Muscle layer of colon (tissue), 2 donors: ENCODE measurements around the gene FNDC3B.

Experiments used
- H3K27ac ChIP-seq: one replicate; pipeline ENCODE4 v1.7.0; 2013; ENCODE audit warnings: low read depth, mild to moderate bottlenecking, low read length, moderate library complexity
- H3K27me3 ChIP-seq, 2 donors: one replicate each; pipeline ENCODE4 v1.7.0; 2013; ENCODE audit warnings: low read length in 2 of 2, mild to moderate bottlenecking in 2 of 2; ENCODE audit not compliant: insufficient read depth in 2 of 2, control insufficient read depth in 1 of 2
- H3K36me3 ChIP-seq: one replicate; pipeline ENCODE4 v1.7.0; 2013; ENCODE audit warnings: mild to moderate bottlenecking, low read length; ENCODE audit not compliant: insufficient read depth
- H3K4me1 ChIP-seq: one replicate; pipeline ENCODE4 v1.7.0; 2013; ENCODE audit warnings: mild to moderate bottlenecking, low read length; ENCODE audit not compliant: insufficient read depth
- H3K4me3 ChIP-seq, 2 donors: one replicate each; pipeline ENCODE4 v1.7.0; 2013; ENCODE audit warnings: low read length in 2 of 2, low read depth in 1 of 2, mild to moderate bottlenecking in 1 of 2, moderate library complexity in 1 of 2
- H3K9ac ChIP-seq: one replicate; pipeline ENCODE4 v1.7.0; 2013; ENCODE audit warnings: low read length
- H3K9me3 ChIP-seq: one replicate; pipeline ENCODE4 v1.7.0; 2013; ENCODE audit warnings: mild to moderate bottlenecking, low read length
- donor health status: abdominal sarcoma.
- donor health status: Adenocarcinoma of cecum.

The FNDC3B gene

DNA sequence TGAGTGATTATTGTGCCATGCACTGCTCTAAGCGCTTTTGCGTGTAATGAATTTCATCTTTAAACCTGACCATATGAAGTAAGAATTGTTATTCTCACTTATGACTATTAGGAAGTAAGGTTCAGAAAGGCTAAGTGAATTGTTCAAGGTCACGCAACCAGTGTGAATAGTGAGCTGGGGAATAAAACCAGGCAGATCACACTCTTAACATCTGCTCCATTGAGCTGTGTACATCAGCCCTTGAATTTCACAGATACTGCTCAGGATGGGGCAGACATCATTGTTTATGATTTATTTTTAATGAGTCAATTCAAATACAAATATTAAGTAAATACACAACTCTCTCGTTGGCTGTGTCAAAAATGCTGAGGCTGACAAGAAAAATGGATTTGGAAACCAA, 184.5 kb downstream of the FNDC3B start:
- Histone ChIP-seq H3K4me1 (peaks cover 21% of the 10 kb centered on the region), H3K9ac (no peak overlapping the region), H3K27me3 (no peaks in the 10 kb centered on the region)

DNA sequence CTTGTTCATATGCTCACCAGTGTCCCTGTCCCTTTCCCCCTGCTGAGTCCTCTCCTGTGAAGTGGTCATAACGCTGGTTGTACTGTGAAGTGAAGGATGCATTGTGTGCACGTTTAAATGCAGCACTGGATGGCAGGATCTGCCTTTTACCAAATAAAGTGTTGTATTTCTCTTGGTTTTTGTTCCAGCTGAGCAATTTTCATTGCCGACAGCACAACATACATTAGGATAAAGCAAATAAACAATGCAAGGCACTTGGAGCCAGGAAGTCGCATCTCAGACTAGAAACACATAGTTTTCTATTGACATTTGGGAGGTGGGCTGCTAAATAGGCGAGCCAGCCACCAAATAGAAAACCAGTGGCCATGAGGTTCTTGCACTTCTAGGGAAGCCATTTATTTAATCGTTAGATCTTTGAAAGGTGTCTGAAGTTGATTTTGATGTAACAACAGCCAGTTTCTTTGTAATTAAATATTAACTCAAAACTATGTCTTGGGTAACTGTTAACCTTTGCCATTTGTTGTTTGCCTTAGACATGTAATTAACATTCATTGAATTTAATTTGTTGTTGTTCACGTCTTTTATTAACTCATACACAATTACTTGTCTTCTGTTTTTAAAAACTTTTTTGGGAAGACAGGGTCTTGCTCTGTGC, 185.3 kb downstream of the FNDC3B start:
- H3K9me3 ChIP-seq = no peaks in the 10 kb centered on the region
- peaks cover 15% of the 10 kb centered on the region for H3K4me1 ChIP-seq
- no peaks in the 10 kb centered on the region for H3K27me3 ChIP-seq

More for the DNA sequence above, 184.5 kb downstream of the FNDC3B start:
- Histone ChIP-seq H3K4me3 (no peak overlapping the region), H3K9me3 (no peaks in the 10 kb centered on the region), H3K27ac (no peak overlapping the region), H3K36me3 (peaks cover 6% of the 10 kb centered on the region)

DNA sequence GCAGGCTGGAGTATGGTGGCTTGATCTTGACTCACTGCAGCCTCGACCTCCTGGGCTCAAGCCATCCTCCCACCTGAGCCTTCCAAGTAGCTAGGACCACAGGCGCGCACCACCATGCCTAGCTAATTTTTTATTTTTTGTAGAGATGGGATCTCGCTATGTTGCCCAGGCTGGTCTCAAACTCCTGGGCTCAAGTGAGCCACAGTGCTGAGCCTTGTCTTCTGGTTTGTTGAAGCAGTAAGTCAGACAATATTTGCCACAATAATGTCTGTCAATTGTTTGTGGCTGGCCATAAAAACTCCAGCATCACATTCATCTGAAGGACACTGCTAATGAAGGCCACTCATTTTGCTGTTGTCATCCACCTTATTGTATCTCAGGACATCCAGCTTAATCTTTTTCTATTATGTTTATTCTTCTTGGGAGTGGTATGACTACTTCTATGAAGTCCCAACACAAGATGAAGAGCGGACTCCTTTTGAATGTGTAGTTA, 185.9 kb downstream of the FNDC3B start:
- no peak overlapping the region for H3K27ac ChIP-seq
- H3K27me3 ChIP-seq = no peaks in the 10 kb centered on the region
- peaks cover 15% of the 10 kb centered on the region for H3K4me1 ChIP-seq
- H3K9ac ChIP-seq = no peak overlapping the region
- no peak overlapping the region for H3K4me3 ChIP-seq
- H3K36me3 ChIP-seq = peaks cover 6% of the 10 kb centered on the region
- no peaks in the 10 kb centered on the region for H3K9me3 ChIP-seq

More for the DNA sequence above, 185.3 kb downstream of the FNDC3B start:
- no peak overlapping the region for H3K4me3 ChIP-seq
- no peak overlapping the region for H3K9ac ChIP-seq
- H3K36me3 ChIP-seq = peaks cover 6% of the 10 kb centered on the region
- no peak overlapping the region for H3K27ac ChIP-seq

DNA sequence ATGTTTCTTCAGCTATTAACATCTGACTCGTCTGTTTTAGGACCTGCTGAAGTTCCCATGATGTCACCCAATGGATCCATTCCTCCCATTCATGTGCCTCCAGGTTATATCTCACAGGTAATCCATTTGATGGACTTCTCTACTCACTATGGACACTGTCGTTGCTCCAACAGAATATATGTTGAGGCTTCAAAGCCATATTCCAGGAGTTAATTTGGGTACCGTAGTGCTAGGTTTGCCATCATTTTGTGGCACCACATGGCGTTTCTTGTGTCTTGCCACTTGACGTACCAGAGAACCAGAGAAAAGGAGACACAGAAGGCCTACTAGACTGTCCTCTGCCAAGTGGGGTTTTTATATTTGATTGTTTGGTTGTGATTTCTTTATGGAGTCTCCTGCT, 187.5 kb downstream of the FNDC3B start:
- H3K4me3 ChIP-seq = no peak overlapping the region
- no peaks in the 10 kb centered on the region for H3K9me3 ChIP-seq
- no peak overlapping the region for H3K27ac ChIP-seq
- peaks cover 6% of the 10 kb centered on the region for H3K4me1 ChIP-seq
- H3K9ac ChIP-seq = no peak overlapping the region
- peaks cover 6% of the 10 kb centered on the region for H3K36me3 ChIP-seq
- no peaks in the 10 kb centered on the region for H3K27me3 ChIP-seq

DNA sequence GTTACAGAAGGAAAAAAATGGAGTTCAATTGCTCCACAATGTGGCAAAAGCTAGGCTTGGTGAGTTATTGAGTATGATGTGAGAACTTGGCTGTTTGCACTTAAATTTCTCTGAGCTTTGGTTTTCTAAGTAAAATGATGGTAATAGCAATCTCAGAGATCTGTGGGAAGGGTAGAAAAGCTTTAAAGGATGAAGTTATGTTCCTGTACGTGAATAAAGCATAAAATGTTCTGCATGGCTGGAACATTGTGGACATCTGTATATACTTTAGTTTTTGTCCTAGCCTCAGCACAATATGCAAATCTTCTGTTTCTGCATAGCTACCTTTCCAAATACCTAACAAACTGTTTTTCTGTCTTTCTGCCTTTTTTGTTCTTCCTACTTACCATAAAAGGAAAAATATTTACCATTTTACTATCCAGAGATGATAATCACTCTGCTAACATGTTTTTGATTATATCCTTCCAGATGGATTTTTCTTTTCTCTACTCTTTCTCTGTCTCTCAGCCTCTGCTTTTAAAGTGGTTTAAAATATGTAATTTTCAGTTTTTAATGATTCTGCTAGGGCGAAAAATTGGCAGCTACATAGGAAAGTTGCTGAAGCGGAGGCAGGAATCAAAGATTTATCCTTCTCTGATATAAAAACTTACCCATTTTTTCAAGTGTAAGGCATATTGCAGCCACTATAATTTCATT, 188.1 kb downstream of the FNDC3B start:
- Histone ChIP-seq H3K27ac (no peak overlapping the region), H3K9me3 (no peaks in the 10 kb centered on the region), H3K4me3 (no peak overlapping the region), H3K27me3 (no peaks in the 10 kb centered on the region), H3K36me3 (peaks cover 6% of the 10 kb centered on the region), H3K4me1 (peaks cover 5% of the 10 kb centered on the region), H3K9ac (no peak overlapping the region)

DNA sequence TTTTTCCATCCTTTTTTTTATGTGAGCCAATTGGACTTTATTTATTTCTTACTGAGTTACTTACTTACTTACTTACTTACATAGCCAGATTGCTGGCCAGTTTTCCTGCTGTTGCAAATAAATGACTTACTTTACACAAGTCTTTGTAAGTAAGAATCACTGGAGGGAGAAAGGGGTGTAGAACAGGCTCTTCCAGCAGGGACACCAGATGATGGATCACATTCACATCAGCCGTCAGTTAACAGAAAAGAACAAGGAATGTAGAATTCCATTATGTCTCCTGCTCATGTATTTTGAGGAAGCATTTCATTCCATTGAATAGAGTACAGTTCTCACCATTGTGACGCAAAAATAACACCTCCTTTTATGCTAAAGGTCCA, 188.6 kb downstream of the FNDC3B start:
- Histone ChIP-seq H3K36me3 (peaks cover 6% of the 10 kb centered on the region), H3K4me3 (no peak overlapping the region), H3K4me1 (peaks cover 5% of the 10 kb centered on the region), H3K9me3 (no peaks in the 10 kb centered on the region), H3K27me3 (no peaks in the 10 kb centered on the region), H3K9ac (no peak overlapping the region), H3K27ac (no peak overlapping the region)

DNA sequence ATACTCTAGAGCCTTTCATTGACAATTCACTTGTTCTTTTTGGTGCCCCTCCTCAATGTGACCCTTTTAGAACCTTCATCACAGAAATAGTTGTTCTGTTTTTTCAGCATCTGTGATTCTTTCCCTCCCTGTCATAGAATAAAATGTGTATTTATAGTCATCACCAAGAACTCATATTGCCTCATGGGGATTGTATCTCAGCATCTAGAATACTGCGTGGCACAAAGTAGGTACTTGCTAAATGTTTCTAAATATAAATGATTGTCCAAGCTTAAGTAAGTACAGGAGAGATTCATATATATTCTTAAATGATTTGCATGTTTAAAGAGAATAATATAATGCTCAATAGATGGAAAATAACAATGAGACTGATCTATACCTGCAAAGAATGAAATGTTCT, 190.1 kb downstream of the FNDC3B start:
- peaks cover 6% of the 10 kb centered on the region for H3K36me3 ChIP-seq
- H3K4me3 ChIP-seq = no peak overlapping the region
- H3K27ac ChIP-seq = no peak overlapping the region
- H3K9me3 ChIP-seq = no peaks in the 10 kb centered on the region
- H3K27me3 ChIP-seq = no peaks in the 10 kb centered on the region
- no peak overlapping the region for H3K9ac ChIP-seq
- H3K4me1 ChIP-seq = peaks cover 5% of the 10 kb centered on the region

DNA sequence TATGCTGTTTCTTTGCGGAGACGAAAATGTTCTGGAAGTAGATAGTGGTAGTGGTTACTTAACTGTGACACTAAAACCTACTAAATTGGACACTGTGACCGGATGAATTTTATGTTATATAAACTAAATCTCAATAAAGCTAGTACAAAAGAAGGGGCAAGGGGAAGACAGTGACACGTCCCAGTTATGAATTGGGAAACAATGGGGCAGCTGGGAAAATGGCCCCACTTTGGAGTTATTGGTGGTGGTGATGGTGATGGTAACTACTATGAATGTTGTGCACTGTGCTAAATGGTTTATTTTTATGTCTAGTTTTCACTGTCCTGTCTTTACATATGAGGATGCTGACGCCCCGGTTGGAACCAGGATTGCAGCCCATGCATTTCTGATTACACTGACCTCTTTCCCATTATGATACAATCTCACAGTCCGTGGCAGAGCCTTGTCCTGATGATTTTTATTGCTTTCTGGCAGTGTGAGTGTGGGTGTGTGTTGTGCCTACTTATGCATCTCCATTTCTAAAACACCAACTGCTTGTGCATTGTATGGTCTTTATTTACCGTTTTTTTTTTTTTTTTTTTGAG, 192.0 kb downstream of the FNDC3B start:
- H3K9ac ChIP-seq = no peak overlapping the region
- H3K27me3 ChIP-seq = no peaks in the 10 kb centered on the region
- H3K9me3 ChIP-seq = no peaks in the 10 kb centered on the region
- H3K4me3 ChIP-seq = no peak overlapping the region
- H3K27ac ChIP-seq = no peak overlapping the region
- H3K36me3 ChIP-seq = peaks cover 6% of the 10 kb centered on the region
- H3K4me1 ChIP-seq = peaks cover 5% of the 10 kb centered on the region

DNA sequence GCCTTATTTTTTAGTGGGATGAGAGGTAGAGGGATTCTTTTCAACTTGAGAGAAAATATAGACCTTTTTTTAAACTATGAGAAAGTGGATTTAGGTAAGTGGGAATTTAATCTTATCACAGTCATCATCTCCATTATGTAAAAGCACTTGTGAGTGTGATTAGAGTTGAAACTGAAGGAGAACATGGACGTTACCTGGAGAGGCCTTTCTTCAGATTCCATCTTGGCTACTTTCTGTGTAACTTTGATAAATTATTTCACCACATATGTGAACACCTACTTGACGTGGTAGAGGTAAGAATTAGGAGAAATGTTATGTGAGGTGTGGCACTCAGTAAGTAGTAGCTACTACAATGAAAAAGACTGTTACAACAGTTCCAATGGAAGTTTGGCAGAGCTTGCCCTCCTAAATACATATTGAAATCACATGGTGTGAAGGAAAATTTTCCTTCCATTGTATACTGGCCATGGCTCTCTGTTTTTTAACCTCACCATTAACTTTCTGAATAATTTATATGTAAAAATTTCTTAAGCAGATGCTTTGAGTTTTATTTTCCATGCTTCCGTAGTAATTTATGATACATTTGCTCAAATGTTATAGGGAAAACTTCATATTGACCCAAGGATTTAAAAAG, 193.3 kb downstream of the FNDC3B start:
- H3K4me1 ChIP-seq = peaks cover 5% of the 10 kb centered on the region
- H3K9ac ChIP-seq = no peak overlapping the region
- no peak overlapping the region for H3K4me3 ChIP-seq
- no peaks in the 10 kb centered on the region for H3K36me3 ChIP-seq
- H3K9me3 ChIP-seq = no peaks in the 10 kb centered on the region
- no peak overlapping the region for H3K27ac ChIP-seq
- H3K27me3 ChIP-seq = no peaks in the 10 kb centered on the region

DNA sequence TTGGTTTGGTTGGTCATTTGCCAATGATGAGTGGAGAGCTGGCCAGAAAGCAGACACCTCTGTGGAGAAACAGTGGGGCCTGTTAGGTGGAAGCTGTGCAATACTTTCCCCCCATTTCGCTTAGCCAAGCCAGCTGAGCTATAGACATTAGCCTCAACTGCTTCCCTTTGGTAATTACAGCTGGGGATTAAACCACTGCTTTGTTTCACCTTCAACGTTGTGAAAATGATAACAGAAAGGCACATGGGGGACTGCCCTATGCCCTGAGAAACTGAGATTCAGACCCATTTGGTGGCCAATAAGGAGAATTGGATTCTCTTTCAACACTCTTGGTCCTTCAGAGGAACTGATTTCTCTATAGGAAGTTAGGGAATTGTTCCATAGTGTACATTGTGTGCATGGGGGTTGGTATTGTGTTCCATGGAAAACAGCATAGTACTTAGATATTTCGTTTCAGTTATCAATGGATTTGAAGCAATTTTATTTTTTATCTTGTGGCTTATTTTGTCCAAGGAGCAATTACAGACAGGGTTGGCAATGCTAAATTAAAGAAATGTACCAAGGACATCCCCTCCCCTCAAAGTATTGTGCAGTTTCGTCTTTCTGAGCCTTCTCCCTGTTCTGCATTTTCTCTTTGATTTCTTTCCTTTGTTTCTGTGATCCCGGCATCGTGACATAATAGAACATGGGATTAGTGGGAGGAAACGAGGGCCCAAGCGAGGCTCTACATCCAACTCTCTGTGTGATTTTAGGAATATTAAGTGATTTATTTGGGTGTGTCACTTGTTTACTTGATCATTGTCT, 194.3 kb downstream of the FNDC3B start:
- H3K36me3 ChIP-seq = no peaks in the 10 kb centered on the region
- H3K9ac ChIP-seq = no peak overlapping the region
- H3K27me3 ChIP-seq = no peaks in the 10 kb centered on the region
- H3K4me1 ChIP-seq = no peaks in the 10 kb centered on the region
- no peaks in the 10 kb centered on the region for H3K9me3 ChIP-seq
- H3K4me3 ChIP-seq = no peak overlapping the region
- H3K27ac ChIP-seq = no peak overlapping the region

DNA sequence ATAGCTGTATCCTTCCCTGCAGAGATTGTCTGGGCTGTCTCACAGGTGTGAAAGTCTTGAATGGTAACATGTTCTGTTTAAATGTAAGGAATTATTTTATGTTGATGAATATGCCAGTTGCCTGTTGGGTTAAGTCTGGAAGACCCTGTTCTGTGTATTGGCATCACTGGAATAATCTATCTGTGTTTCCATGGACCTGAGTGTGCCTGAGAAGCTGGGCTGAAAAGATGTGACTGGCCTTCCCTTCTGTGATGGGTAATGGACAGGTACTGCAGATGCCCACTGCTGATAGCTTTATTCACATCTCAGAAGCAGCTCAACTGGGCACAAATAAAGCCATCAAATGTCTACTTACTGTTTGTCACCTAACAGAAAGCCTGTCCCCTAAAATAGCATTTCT, 196.3 kb downstream of the FNDC3B start:
- Histone ChIP-seq H3K36me3 (no peaks in the 10 kb centered on the region), H3K4me3 (no peak overlapping the region), H3K27me3 (no peaks in the 10 kb centered on the region), H3K9me3 (no peaks in the 10 kb centered on the region), H3K27ac (no peak overlapping the region), H3K4me1 (no peaks in the 10 kb centered on the region), H3K9ac (no peak overlapping the region)
